WTC11 (cell line): ENCODE results near the gene GNAT3. TPM values are rescaled to one million over a fixed set of nuclear protein-coding genes. Genes with fewer than 3 reads are reported as not detected.

Source experiments
- ATAC-seq: fragments of 200-7000 bp; cut with Tn5 transposase; 2 replicates; pipeline ENCODE4 v1.10.0; 2021; ENCODE audit warnings: mild to moderate bottlenecking, moderate library complexity
- CTCF ChIA-PET: fragments of 300-600 bp; sonication (Branson Sonifier 250); formaldehyde crosslinking; loops from one replicate; lab custom pipeline; 2021; ENCODE audit warnings: antibody characterized with exemption; lab: Charles Lee
- POLR2A ChIA-PET: fragments of 350-600 bp; sonication (Branson Sonifier 250); formaldehyde crosslinking; loops from one replicate; lab custom pipeline; 2021; ENCODE audit warnings: antibody characterized with exemption; lab: Charles Lee
- DNase-seq: peaks from one replicate; pipeline ENCODE4 v3.0.0; 2021; ENCODE audit warnings: low spot score
- H3K27ac Mint-ChIP-seq: 2 replicates; pipeline ENCODE4 v1.8.0; 2021; ENCODE audit warnings: mixed read lengths
- H3K27me3 Mint-ChIP-seq: 2 replicates; pipeline ENCODE4 v1.8.0; 2021; ENCODE audit warnings: low read depth, mild to moderate bottlenecking, moderate library complexity, mixed read lengths
- H3K36me3 Mint-ChIP-seq: 2 replicates; pipeline ENCODE4 v1.8.0; 2021; ENCODE audit warnings: mixed read lengths
- H3K4me1 Mint-ChIP-seq: 2 replicates; pipeline ENCODE4 v1.8.0; 2022; ENCODE audit warnings: mixed read lengths
- H3K4me3 Mint-ChIP-seq: 2 replicates; pipeline ENCODE4 v1.8.0; 2021; ENCODE audit warnings: mild to moderate bottlenecking, moderate library complexity, mixed read lengths
- H3K9me3 Mint-ChIP-seq: 2 replicates; pipeline ENCODE4 v1.8.0; 2021; ENCODE audit warnings: mixed read lengths
- ATF1 ChIP-seq: sonication (generic); formaldehyde crosslinking; IDR thresholded peaks from 2 replicates; pipeline ENCODE4 v1.8.1; 2023; ENCODE audit warnings: mild to moderate bottlenecking, moderate library complexity, missing genetic modification reagents
- ATF3 ChIP-seq: sonication (generic); formaldehyde crosslinking; conservative IDR thresholded peaks from 2 replicates; pipeline ENCODE4 v1.8.1; 2022; ENCODE audit warnings: mild to moderate bottlenecking, missing genetic modification reagents
- CREM ChIP-seq: sonication (generic); formaldehyde crosslinking; IDR thresholded peaks from 2 replicates; pipeline ENCODE4 v1.8.1; 2022; ENCODE audit warnings: mild to moderate bottlenecking, missing genetic modification reagents, moderate library complexity
- CTCF ChIP-seq: fragments of 200-600 bp; IDR thresholded peaks from 2 replicates; pipeline ENCODE4 v1.8.0; 2022; ENCODE audit warnings: antibody characterized with exemption
- JAZF1 ChIP-seq: fragments of 250-450 bp; sonication (Bioruptor Pico); IDR thresholded peaks from 2 replicates; pipeline ENCODE4 v1.9.0; 2021; ENCODE audit warnings: moderate library complexity, mild to moderate bottlenecking, inconsistent platforms
- NFATC4 ChIP-seq: fragments of 250-450 bp; sonication (Bioruptor Pico); IDR thresholded peaks from 2 replicates; pipeline ENCODE4 v1.9.0; 2021; ENCODE audit warnings: mild to moderate bottlenecking
- RELA ChIP-seq: sonication (generic); formaldehyde crosslinking; IDR thresholded peaks from 2 replicates; pipeline ENCODE4 v1.8.1; 2022; ENCODE audit warnings: missing genetic modification reagents, mild to moderate bottlenecking, borderline replicate concordance
- SMAD3 ChIP-seq: sonication (generic); formaldehyde crosslinking; IDR thresholded peaks from 2 replicates; pipeline ENCODE4 v1.8.0; 2022; ENCODE audit warnings: missing genetic modification reagents, mild to moderate bottlenecking, borderline replicate concordance
- SP1 ChIP-seq: sonication (generic); formaldehyde crosslinking; conservative IDR thresholded peaks from 2 replicates; pipeline ENCODE4 v1.8.1; 2022; ENCODE audit warnings: missing genetic modification reagents
- STAT6 ChIP-seq: sonication (generic); formaldehyde crosslinking; conservative IDR thresholded peaks from 2 replicates; pipeline ENCODE4 v1.8.1; 2023; ENCODE audit warnings: mild to moderate bottlenecking, low read depth, missing genetic modification reagents, moderate library complexity
- ZBTB43 ChIP-seq: sonication (generic); formaldehyde crosslinking; IDR thresholded peaks from 2 replicates; pipeline ENCODE4 v1.8.1; 2023; ENCODE audit warnings: mild to moderate bottlenecking, missing genetic modification reagents
- ZNF121 ChIP-seq: sonication (generic); formaldehyde crosslinking; IDR thresholded peaks from 2 replicates; pipeline ENCODE4 v1.8.0; 2023; ENCODE audit warnings: missing genetic modification reagents
- ZNF219 ChIP-seq: sonication (generic); formaldehyde crosslinking; IDR thresholded peaks from 2 replicates; pipeline ENCODE4 v1.8.0; 2023; ENCODE audit warnings: missing genetic modification reagents, mild to moderate bottlenecking, borderline replicate concordance
- ZNF263 ChIP-seq: sonication (generic); formaldehyde crosslinking; IDR thresholded peaks from 2 replicates; pipeline ENCODE4 v1.8.1; 2022; ENCODE audit warnings: low read depth, mild to moderate bottlenecking, moderate library complexity, missing genetic modification reagents
- ZNF281 ChIP-seq: sonication (generic); formaldehyde crosslinking; IDR thresholded peaks from 2 replicates; pipeline ENCODE4 v1.8.0; 2023; ENCODE audit warnings: mild to moderate bottlenecking, missing genetic modification reagents
- ZNF396 ChIP-seq: fragments of 250-450 bp; sonication (Bioruptor Pico); IDR thresholded peaks from 2 replicates; pipeline ENCODE4 v1.8.0; 2021; ENCODE audit warnings: mild to moderate bottlenecking, moderate library complexity, borderline replicate concordance
- ZNF423 ChIP-seq: fragments of 250-450 bp; sonication (Bioruptor Pico); IDR thresholded peaks from 2 replicates; pipeline ENCODE4 v2.1.2; 2022; ENCODE audit warnings: mild to moderate bottlenecking, moderate library complexity
- ZNF425 ChIP-seq: fragments of 250-450 bp; sonication (Bioruptor Pico); conservative IDR thresholded peaks from 2 replicates; pipeline ENCODE4 v1.9.0; 2021; ENCODE audit warnings: mild to moderate bottlenecking
- total RNA-seq: library from RNA; stranded (reverse); gene quantifications from 3 replicates; pipeline ENCODE4 v1.2.3, GENCODE V29; 2021

GNAT3 gene
- total RNA-seq, 1 experiment from 2014 or later = not detected

- TF ChIP-seq ZBTB43 (CRISPR knock-in tag) (no peak), SP1 (CRISPR knock-in tag) (no peak)
- TF ChIP-seq, all 79 proteins: peak for 0
Measured at GRCh38 chr7:80498481-80499349, 13.1 kb downstream of the GNAT3 start (continued).

GRCh38 chr7:80496586-80496985 is 15.3 kb downstream of the GNAT3 start:
- Mint-ChIP-seq H3K27ac (no peak overlapping the region), H3K27me3 (no peaks in the 10 kb centered on the region), H3K4me1 (peaks cover 11% of the 10 kb centered on the region), H3K9me3 (no peaks in the 10 kb centered on the region), H3K36me3 (no peaks in the 10 kb centered on the region), H3K4me3 (no peak overlapping the region)
- DNase-seq (no peak), ATAC-seq (no peak)
- CTCF ChIA-PET = no interaction called here
- TF ChIP-seq ZNF423 (CRISPR knock-in tag) = no peak
- no peak for TF ChIP-seq NFATC4
- no peak for TF ChIP-seq ATF3 (CRISPR knock-in tag)
- TF ChIP-seq ZNF425 (CRISPR knock-in tag) = no peak
- TF ChIP-seq ZNF219 (CRISPR knock-in tag) = no peak
- no peak for TF ChIP-seq SMAD3 (CRISPR knock-in tag)
- TF ChIP-seq CREM = no peak
- no peak for TF ChIP-seq ZNF396 (CRISPR knock-in tag)
- no peak for TF ChIP-seq CTCF
- no peak for TF ChIP-seq JAZF1
- POLR2A ChIA-PET = no interaction called here

GRCh38 chr7:80493121-80493849 is 18.6 kb downstream of the GNAT3 start:
- H3K4me1 Mint-ChIP-seq = peaks cover 30% of the 10 kb centered on the region
- DNase-seq (no peak), ATAC-seq (no peak)
- H3K27me3 Mint-ChIP-seq = no peaks in the 10 kb centered on the region
- no peak overlapping the region for H3K27ac Mint-ChIP-seq
- ChIA-PET CTCF (no interaction called here), POLR2A (no interaction called here)
- no peak overlapping the region for H3K4me3 Mint-ChIP-seq
- no peaks in the 10 kb centered on the region for H3K9me3 Mint-ChIP-seq
- H3K36me3 Mint-ChIP-seq = no peaks in the 10 kb centered on the region
- TF ChIP-seq STAT6 (CRISPR knock-in tag) (no peak), ZNF263 (peak; percentile 61; the same call in 1 of the 2 replicates), ATF1 (no peak), ZNF121 (CRISPR knock-in tag) (no peak), ZNF281 (CRISPR knock-in tag) (no peak), ZNF425 (CRISPR knock-in tag) (no peak), RELA (CRISPR knock-in tag) (no peak)
